SKM-1 treated with dmso at 0.1 percent for 144 hours (cell line): Measurements from ENCODE around the gene FAM131C.

ENCODE experiments used
- DNase-seq: peaks from one replicate; lab custom pipeline; 2025; ENCODE audit not compliant: unreplicated experiment; lab: John Stamatoyannopoulos, UW

FAM131C gene, protein sequence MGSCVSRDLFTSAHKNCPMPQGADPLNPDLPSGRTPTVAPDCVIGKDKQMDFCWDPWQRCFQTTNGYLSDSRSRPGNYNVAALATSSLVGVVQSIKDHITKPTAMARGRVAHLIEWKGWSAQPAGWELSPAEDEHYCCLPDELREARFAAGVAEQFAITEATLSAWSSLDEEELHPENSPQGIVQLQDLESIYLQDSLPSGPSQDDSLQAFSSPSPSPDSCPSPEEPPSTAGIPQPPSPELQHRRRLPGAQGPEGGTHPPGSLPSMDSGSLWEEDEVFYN

DNA sequence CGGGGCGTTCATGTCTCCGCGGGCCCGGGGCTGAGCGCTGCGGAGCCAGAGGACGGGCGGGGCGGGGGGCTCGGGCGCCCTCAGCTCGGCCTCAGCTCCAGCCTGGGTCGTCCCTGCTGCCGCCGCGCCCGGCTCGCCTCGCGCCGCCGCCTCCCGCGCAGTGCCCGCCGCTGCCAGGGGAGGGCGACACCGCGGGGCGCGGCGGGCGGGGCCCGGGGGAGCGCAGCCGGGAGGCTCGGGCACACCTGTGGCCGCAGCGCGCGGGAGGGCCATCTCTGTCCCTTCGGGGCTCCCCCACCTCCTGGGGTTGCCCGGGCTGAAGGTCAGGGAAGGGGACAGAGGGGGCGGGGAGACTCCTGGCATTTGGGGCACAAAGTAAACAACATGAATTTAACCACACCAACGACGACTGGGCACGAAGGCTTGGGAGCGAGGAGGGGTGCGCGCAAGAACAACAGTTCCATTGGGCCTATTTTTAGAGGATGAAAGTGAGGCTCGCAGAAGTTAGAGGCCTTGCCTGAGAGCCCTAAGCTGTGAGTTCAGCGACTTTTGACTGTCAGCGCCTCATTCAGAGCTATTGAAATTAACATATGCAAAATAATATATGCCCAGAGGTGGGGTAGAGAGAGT is at the start of gene FAM131C:
Gene FAM131C (minus strand): TSS at position 162 of the 630 bp plus-strand sequence. CDS start 209 bp downstream, outside the sequence.
- peak; percentile 18 for DNase-seq

DNA sequence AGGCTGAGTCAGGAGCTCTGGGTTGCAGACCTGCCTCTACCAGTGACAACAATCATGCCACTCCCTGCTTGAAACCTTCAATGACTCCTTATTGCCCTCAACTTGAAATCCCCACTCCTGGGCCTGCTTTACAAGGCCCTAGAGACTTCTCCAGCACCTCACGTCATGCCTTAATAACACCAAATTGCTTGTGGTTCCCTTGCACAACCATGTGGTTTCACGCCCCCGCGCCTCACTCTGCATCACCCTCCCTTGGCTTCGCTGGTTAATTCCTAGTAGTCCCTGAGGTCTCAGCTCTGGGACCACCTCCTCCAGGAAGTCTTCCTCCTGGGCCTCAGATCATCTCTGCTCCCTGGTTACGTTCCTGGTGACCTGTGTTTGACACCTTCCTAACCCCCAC is 49.5 kb upstream of the FAM131C start:
- DNase-seq: peak; percentile 30

DNA sequence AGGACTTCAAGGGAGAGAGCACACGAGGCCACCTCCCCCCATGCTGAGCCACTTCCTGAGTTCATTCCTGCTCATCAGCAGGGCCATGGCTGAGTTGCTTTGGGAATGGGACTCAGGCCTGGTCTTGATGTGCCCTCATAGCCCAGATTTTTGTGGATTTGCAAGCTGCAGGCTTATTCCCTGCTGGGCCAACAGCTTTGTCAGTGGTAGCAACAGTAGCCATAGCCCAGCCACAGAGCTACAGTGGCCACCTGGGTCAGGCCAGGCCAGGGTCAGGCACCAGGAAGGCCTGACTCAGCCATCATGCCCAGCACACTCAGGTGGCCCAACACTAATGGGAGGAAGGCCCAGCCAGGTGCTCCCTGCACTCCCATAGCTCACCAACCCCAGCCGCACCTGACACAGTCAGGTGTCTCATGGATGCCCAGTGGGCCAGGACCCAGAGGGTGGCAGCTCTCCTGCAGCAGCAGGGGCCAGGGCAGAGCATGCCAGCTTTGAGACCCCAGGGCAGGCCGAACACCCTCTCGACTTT is 49.0 kb upstream of the FAM131C start:
- no peak for DNase-seq

DNA sequence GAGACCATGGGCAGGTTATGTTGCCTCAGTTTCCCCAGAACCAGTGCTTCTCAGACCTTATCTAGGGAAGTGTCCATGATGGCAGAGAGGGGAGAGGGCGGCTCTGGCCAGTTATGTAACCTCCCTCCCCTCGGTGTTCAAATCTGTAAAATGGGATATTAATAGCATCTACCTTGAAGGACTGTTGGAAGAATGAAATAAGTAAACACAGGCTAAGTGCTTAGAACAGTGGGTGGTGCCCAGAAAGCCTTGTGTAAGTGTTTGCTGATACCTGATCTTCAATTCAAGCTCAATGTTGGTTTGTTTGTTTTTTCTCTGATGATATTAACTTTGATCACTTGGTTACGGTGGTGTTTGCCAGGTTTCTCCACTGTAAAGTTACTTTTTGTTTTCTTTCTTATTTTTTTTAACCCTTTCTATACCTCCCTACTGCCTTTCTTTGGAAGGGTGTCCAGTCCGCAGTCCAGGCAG is 47.5 kb upstream of the FAM131C start:
- no peak for DNase-seq

DNA sequence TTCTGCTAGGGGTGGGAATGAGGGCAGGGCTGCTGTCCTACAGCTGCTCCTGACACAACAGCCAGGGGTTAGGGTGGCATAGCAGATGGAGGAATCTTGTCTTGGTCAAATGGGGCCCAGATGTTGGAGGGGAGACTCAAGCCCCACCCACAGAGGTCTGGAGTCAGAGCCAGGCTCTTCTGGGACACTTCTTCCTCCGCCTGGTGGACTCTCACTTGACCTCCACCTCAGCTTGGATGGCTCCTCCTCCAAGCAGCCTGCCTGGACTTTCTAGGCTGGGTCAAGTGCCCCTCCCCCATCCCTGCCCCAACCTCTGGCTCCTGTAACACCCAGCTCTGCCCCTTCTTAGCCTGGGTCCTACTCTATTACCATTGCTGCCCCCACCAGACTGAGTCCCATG is 47.0 kb upstream of the FAM131C start:
- DNase-seq: no peak

DNA sequence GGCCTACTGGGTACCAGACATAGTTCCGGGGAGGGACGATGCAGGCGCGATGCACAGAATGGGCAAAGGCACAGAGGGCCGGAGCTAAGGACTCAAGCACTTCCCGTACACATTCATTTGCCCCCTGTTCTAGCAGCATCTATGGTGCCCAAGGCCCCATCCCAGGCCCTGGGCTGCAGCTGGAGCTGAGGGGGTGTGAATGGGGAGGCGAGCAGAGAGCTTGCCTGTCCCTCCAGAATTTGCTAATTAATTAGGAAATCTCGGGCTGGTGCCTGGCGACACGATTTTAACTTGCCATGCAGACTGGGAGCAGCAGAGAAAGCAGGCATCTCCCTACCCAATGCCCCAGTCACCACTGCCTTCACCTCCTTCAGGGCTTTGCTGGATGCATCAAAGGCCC is 46.5 kb upstream of the FAM131C start:
- DNase-seq: no peak

DNA sequence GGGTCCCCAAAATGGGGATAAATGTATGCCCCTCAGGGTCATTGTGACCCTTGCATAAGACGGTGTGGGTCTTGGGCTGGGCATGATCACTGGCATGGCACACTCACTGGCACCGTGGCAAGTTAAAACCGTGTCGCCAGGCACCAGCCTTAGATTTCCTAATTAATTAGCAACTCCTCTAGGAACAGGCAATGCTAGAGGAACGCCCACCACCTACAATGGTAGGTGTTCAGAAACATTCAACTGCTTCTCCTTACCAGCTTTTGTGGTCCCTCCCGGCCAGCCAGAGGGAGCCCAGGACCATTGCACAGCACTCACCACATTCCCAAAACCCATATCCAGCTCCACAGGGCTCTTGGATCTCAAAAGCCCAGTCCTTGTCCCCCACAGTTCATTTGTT is 46.1 kb upstream of the FAM131C start:
- no peak for DNase-seq

DNA sequence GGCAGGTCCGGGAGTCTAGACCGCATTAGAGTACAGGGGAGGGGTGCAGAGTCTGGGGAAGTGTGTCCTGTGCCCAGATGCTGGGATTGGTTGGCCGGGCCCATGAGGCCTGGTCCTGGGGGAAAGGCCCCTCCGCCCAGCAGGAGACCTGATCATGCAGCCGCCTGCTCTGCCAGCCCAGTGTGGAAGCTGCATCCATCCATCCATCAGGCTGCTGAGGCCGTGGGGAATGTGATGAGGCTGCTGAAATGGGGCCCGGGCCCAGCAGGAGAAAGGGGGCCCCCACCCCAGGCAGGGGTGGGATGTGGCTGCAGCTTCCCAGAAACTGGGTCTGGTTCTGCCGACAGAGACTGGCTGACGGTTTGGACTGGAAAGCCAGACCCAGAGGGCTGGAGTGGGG is 45.3 kb upstream of the FAM131C start:
- DNase-seq: no peak

DNA sequence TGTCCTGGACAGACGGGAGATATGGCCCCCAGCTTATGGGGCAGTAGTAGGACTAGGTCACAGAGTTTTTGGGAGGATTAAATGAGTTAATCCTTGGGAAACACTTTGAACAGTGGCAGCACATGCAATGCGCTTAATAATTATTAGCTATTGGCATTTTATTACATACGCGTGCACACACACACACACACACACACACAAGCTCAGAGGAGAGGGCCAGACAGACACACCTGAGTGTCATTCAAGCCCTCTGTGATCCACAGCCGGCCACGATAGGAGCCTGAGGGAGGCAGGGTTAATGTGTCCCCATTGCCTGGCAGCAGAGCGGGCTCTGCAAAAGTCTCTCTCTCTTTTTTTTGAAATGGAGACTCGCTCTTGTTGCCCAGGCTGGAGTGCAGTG is 44.5 kb upstream of the FAM131C start:
- DNase-seq: no peak

DNA sequence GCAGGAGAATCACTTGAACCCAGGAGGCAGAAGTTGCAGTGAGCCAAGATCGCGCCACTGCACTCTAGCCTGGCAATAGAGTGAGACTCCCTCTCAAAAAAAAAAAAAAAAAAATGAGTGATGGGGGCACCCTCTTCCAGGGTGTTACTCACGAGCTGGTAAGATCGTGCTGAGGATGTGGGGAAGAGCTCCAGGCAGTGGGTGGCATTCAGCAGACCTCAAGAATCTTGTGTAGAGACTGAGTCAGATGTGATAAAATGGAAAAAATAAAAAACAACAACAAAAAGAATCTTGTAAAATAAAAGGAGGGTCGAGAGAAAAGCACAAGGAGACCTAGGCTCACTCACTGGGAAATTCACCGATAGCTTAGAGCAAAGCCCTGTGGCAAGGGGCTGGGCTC is 43.9 kb upstream of the FAM131C start:
- no peak for DNase-seq

DNA sequence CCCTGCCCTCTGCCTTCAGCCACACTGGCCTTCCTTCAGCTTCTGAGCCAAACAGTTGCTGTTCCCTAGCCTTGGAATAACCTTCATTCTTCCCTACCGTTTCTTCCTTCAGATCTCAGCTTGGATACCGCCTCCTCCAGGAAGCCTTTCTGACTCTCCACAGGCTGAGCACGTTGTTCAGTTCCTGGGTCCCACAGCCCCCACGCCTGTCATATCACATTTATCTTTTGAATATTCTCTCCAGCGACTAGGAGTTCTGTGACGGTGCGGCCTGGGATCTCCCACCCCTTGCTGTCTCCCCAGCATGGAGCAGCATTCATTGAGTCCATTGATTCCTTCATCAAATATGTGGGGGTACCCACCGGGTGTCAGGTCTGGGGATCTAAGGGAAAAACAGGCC is 43.2 kb upstream of the FAM131C start:
- DNase-seq: no peak

DNA sequence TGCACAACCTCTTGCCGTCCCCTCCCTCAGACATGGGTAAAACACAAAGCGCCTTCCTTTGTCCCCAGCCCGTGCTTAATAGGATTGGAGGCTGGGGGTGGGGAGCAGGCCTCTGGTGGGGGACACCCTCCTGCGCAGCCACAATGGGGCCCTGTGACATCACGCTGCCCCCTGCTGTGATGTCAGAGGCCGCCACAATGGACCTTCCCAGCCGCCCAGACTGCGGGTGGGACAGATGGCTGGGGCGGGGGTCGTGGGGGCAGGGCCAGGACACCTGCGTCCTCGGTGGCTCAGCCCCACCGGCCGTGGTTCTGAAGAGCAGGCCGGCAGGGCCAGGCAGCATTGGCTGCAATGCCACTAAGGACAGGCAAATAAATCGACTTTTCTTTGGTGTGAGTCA is 42.6 kb upstream of the FAM131C start:
- no peak for DNase-seq

DNA sequence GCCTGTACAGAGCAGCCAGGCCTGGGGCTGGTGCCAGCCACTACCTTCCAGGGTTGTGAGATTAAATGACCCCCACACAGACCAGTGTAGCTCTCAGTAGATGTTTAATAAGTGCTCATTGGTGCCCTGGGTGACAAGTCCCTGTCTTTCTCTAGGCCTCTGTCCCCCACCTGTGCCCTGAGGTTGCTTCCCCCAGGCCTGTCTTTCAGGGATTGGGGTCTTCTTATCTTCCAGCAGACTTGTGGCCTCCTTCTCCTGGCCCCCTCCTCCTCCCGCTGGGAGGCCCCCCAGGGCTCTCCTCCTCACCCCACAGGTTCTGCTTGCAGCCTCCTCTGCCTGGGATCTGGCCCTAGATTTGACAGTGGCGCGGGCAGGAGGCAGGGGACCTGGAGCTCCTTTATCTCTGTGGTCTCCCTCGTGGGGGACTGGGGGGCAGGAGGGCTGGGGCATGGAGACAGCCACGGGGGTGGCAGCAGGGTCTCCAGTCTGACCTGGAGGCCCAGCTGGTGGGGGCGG is 42.1 kb upstream of the FAM131C start:
- no peak for DNase-seq

DNA sequence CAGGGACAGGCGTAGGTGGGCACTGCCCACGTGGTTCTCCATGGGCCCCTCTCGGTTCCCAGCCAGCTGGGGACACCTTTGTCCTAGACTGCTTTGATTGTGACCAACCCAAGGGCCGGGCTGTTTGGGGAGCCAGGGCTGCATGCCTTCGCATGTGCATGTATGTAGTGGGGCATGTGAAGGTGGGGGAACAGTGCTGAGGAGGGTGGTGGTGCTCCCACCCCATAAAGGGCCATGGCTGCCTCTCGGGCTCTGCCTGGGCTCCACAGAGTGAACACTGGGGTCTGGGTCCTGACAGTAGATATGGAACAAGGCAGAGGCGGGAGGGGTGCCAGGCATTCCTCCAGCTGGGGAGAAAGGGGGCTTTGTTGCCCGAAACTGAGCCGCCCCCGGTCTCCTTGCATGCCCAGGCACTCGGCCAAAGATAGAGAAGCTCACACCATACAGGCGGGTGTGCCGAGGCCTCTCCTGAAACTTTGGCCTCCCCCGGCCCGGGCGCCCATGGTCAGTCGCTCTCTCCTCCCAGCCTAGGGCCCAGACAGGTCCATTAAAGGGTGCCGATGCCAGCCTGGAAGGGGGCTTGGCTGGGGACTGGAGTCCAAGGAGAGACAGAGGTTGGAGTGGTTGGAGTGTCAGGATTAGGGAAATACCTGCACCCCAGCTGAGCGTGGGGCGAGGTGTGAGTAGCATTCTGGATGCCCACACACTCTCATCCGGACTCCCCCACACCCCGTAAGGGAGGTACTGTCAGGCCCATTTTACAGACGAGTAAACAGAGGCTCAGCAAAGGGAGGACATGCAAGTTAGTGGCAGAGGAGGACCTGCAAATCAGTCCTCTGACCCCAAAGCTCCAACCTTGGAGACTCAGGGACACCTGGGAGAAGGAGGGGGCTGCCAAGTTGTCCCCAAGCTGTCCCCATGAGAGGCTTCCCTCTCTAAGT is 41.3 kb upstream of the FAM131C start:
- DNase-seq: no peak

DNA sequence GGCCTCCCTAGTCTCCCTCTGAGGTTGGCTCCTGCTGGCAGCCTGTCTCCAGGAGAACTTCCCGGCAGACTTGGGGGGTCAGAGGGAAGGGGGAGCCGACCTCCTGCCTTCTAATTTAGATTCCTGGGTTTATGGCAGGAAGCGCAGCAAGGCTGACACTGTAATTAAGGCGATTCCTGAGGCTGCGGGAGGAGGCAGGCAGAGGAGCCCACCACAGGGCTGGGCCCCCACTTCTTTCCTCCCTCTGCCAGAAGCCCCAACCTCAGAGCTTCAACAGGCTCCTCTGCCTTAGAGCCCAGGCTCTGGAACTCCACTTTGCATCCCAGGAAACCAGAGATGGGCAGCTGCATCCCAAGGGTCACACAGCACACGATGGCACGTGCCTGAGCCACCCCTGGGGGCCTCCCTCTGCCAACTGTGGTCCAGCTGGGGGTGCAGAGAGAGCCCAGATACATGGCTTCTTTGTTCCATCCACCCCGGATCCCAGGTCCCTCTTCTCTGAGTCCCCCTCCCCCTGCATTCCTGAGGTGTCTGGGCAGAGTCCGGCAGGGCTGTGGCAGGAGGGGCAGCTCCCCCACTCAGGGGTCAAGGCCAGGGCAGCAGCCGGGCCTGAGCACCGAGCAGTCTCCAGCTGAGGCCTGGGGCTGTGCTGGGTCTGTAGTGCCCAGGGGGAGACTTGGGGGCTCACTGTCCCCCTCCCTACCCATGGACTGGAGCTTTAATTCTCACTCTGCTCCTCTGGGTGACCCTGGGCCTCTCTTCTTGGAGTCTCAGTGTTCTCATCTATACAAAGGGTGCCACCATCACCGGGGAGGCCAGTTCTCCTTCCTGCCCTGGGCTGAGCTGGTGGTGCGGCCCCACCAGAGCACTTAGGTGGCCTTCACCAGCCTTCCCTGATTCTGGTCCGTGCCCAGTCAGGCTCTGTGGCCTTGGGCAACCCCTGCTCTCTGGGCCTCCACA is 39.4 kb upstream of the FAM131C start:
- no peak for DNase-seq

DNA sequence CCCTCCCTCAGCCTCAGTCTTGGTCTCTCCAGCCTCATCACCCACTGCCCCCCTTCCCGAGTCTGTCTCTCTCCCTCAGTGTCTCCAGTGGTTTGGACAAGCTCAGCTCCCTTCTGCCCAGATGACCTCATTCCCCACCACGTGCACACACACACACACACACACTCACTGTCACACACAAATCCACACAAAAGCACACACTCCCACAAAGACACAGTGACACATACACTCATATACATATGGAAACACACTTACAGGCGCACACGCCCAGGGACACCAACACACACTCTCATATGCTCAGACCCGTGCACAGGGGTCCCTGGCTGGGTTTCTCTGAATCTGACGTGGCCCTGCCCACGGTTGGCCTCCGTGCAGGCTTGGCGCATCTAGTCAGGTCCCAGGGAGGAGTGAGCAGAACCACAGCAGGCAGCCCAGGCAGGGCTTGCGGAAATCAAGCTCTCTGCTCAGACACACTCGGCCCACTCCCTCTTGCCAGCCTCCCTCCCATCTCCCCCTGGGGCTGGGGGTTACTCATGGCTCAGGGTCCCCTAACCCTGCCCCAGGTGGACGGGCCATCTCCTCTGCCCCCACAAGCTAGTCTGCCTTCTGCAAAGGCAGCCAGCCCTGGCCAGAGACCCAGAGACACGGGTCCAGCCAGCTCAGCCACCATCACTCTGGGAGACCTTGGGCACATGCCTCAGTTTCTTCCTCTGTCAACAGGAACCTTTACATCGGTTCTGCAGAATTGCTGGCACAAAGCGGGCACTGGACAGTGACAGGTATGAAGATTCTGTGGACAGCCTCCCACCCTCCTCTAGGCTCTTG is 38.5 kb upstream of the FAM131C start:
- no peak for DNase-seq

DNA sequence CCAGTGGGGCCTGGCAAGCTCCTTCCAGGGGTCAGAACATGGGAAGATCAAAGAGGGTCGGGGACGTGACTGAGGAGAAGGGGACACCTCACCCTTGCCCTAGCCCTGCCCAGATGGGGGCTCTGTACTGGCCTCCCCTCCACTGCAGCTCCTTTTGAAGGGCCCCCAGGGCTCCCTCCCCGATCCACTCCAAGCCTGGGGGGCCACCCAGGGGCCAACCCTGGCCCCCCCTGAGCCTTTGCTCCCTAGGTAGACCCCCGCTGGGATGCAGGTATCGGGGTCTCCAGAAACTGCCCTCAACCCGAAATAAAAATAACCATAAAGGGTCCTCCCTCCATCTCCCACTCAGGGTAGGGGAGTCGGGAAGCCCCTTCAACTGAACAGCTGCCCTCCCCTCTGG is 37.4 kb upstream of the FAM131C start:
- DNase-seq: no peak

DNA sequence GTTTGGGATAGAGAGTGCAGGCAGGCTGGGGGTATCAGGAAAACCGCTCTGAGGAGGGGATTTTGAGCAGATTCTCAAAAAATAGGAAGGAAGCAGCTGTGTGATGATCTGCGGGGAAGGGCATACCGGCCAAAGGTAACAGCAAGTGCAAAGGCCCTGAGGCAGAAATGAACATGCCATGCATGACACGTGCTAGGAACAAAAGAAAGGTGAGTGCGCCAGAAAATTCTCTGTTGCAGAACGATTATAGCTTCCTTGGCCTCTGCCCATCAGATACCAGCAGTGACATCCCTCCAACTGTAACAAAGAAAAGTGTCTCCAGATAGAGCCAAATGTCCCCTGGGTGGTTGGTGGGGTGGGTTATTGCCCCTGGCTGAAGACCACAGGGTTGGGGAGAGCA is 37.0 kb upstream of the FAM131C start:
- DNase-seq: no peak

DNA sequence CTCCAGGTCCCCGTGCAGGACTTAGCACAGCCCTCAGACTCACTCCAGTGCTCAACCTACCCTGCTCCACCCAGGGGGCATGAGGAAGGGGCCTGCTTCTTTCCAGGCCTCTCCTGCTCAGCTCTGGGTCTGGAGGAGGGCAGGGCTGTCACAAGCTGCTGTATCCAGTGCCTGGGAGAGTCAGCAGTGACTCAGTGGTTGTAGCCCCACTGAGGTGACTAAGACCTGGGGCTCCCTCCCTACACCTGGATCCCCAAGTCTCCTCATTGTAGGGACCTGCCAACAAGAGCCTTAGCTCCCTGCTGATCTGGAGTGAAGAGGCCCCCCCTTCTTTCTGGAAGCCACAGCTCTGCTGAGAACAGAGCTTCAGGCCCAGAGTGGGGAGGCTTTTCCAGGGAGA is 36.1 kb upstream of the FAM131C start:
- DNase-seq: no peak
